K562 (cell line): Measurements from ENCODE around the gene MED16. TPM values are rescaled to one million over a fixed set of nuclear protein-coding genes. Genes with fewer than 3 reads are reported as not detected.

Experiments
- ATAC-seq: fragments of 200-7000 bp; cut with Tn5 transposase; 3 replicates; pipeline ENCODE4 v1.9.1; 2020; ENCODE audit warnings: moderate library complexity
- BruUV-seq: library from RNA; stranded (reverse); fragments of 400-500 nt; replicated peaks from 2 replicates; lab custom pipeline; 2021; lab: Mats Ljungman, UMichigan
- CTCF ChIA-PET: fragments of 300-600 bp; formaldehyde crosslinking; extraction: SDS; loops from one replicate; lab custom pipeline; 2021; ENCODE audit warnings: low intra/inter-chr PET ratio; lab: Yijun Ruan, JAX
- POLR2A ChIA-PET: fragments of 300-600, 350-650 bp; sonication (Branson Sonifier 250); formaldehyde crosslinking; extraction: SDS; loops from one replicate; lab custom pipeline; 2021; ENCODE audit warnings: antibody characterized with exemption, inconsistent platforms; lab: Yijun Ruan, JAX
- DNase-seq, 4 experiments: peaks; one replicate each; pipeline versions ENCODE4 v3.0.0 to v3.0.0-alpha.2; 2011 to 2018; ENCODE audit warnings: low spot score in 3 of 4, mixed read lengths in 3 of 4; ENCODE audit errors: extremely low read depth in 1 of 4
- FAIRE-seq: peaks from 2 replicates; lab custom pipeline; 2011; peaks lifted over from hg19 to GRCh38; lab: Jason Lieb, UNC
- H2AFZ ChIP-seq: 2 replicates; pipeline ENCODE4 v1.6.0; 2011; ENCODE audit warnings: low read depth, low read length, control low read depth, inconsistent platforms
- H3K27ac ChIP-seq: fragments of 200-600 bp; 3 replicates; pipeline ENCODE4 v1.8.0; 2011; ENCODE audit warnings: low read depth, mild to moderate bottlenecking, control low read depth, inconsistent platforms, low read length, moderate library complexity, mixed read lengths; ENCODE audit errors: extremely low read depth
- H3K27me3 ChIP-seq, 2 experiments: fragments of 300-600 bp in 1 of 2; 2 replicates in 1 of 2; 3 replicates in 1 of 2; pipeline versions ENCODE4 v1.6.0 to v1.8.0; 2011; ENCODE audit warnings: inconsistent platforms in 2 of 2, low read length in 2 of 2, mild to moderate bottlenecking in 1 of 2, mixed read lengths in 1 of 2, moderate library complexity in 1 of 2; ENCODE audit not compliant: control insufficient read depth in 2 of 2, insufficient read depth in 2 of 2
- H3K36me3 ChIP-seq: fragments of 300-600 bp; 3 replicates; pipeline ENCODE4 v1.8.0; 2011; ENCODE audit warnings: mild to moderate bottlenecking, low read length, inconsistent platforms; ENCODE audit not compliant: control insufficient read depth, insufficient read depth
- H3K4me1 ChIP-seq, 2 experiments: fragments of 200-600 bp in 1 of 2; replicated peaks in 1 of 2; 2 replicates in 1 of 2; 3 replicates in 1 of 2; pipeline versions ENCODE4 v1.5.1 to v1.8.0; 2011; ENCODE audit warnings: inconsistent platforms in 2 of 2, low read length in 2 of 2, mild to moderate bottlenecking in 1 of 2, mixed read lengths in 1 of 2, moderate library complexity in 1 of 2; ENCODE audit not compliant: control insufficient read depth in 2 of 2, insufficient read depth in 2 of 2
- H3K4me2 ChIP-seq: 2 replicates; pipeline ENCODE4 v1.6.1; 2011; ENCODE audit warnings: low read length, control low read depth, inconsistent platforms, mixed read lengths; ENCODE audit not compliant: insufficient read depth
- H3K4me3 ChIP-seq: fragments of 200-600 bp; sonication (generic), shearing (Covaris generic); 2 replicates; pipeline ENCODE4 v1.5.1; 2016; ENCODE audit warnings: control low read depth, inconsistent platforms
- H3K79me2 ChIP-seq: fragments of 200-600 bp; 3 replicates; pipeline ENCODE4 v1.8.0; 2011; ENCODE audit warnings: low read length, inconsistent platforms; ENCODE audit not compliant: control insufficient read depth, insufficient read depth
- H3K9ac ChIP-seq, 2 experiments: 2 replicates each; pipeline versions ENCODE4 v1.6.0 to v1.6.1; 2011; ENCODE audit warnings: low read depth in 2 of 2, low read length in 2 of 2, control low read depth in 1 of 2, inconsistent platforms in 1 of 2, mild to moderate bottlenecking in 1 of 2, mixed read lengths in 1 of 2; ENCODE audit not compliant: insufficient read depth in 1 of 2
- H3K9me1 ChIP-seq: one replicate; pipeline ENCODE4 v1.6.0; 2011; ENCODE audit warnings: inconsistent platforms, mild to moderate bottlenecking, low read length, moderate library complexity; ENCODE audit not compliant: control insufficient read depth, insufficient read depth
- H3K9me3 ChIP-seq: replicated peaks from 2 replicates; pipeline ENCODE4 v1.5.1; 2011; ENCODE audit warnings: low read depth, low read length, inconsistent platforms; ENCODE audit not compliant: control insufficient read depth, insufficient read depth
- H4K20me1 ChIP-seq: replicated peaks from 2 replicates; pipeline ENCODE4 v1.6.1; 2011; ENCODE audit warnings: low read length, inconsistent platforms, mixed read lengths; ENCODE audit not compliant: control insufficient read depth, insufficient read depth
- BCOR ChIP-seq: fragments of 450-650 bp; IDR thresholded peaks from 2 replicates; pipeline ENCODE4 v1.6.1; 2016
- KDM1A ChIP-seq, 2 experiments: fragments of 450-650 bp; IDR thresholded peaks; 2 replicates each; pipeline ENCODE4 v1.6.1; 2016; ENCODE audit warnings: mild to moderate bottlenecking in 2 of 2
- MTA2 ChIP-seq: fragments of 450-650 bp; IDR thresholded peaks from 2 replicates; pipeline ENCODE4 v1.6.1; 2016; ENCODE audit warnings: low read depth
- NBN ChIP-seq: fragments of 450-650 bp; IDR thresholded peaks from 2 replicates; pipeline ENCODE4 v1.6.1; 2016; ENCODE audit warnings: low read depth, mild to moderate bottlenecking
- POLR2B ChIP-seq: fragments of 450-650 bp; IDR thresholded peaks from 2 replicates; pipeline ENCODE4 v1.6.1; 2018; ENCODE audit warnings: low read depth; ENCODE audit not compliant: partially characterized antibody
- POLR2G ChIP-seq: fragments of 200-400 bp; formaldehyde crosslinking; IDR thresholded peaks from 2 replicates; pipeline ENCODE4 v1.6.1; 2017; ENCODE audit warnings: low read depth, mild to moderate bottlenecking, antibody characterized with exemption, low read length, moderate library complexity
- PTTG1 ChIP-seq: fragments of 450-650 bp; IDR thresholded peaks from 2 replicates; pipeline ENCODE4 v1.6.1; 2016; ENCODE audit warnings: low read depth, mild to moderate bottlenecking, missing genetic modification characterization, missing compliant biosample characterization
- RBM25 ChIP-seq: fragments of 200-400 bp; formaldehyde crosslinking; IDR thresholded peaks from 2 replicates; pipeline ENCODE4 v1.6.1; 2018; ENCODE audit warnings: low read length, low read depth, moderate library complexity; ENCODE audit not compliant: severe bottlenecking
- ZFP36 ChIP-seq: fragments of 150-350 bp; IDR thresholded peaks from 2 replicates; pipeline ENCODE4 v1.6.1; 2018; ENCODE audit warnings: low read length, low read depth; ENCODE audit not compliant: partially characterized antibody
- ZNF134 ChIP-seq: fragments of 250-450 bp; sonication (Bioruptor Pico); conservative IDR thresholded peaks from 2 replicates; pipeline ENCODE4 v1.4.0; 2020
- ZNF695 ChIP-seq: fragments of 450-650 bp; formaldehyde crosslinking; IDR thresholded peaks from 2 replicates; pipeline ENCODE4 v1.4.0; 2020; ENCODE audit warnings: mild to moderate bottlenecking, moderate library complexity
- ZNF830 ChIP-seq: fragments of 250-450 bp; sonication (Bioruptor Pico); IDR thresholded peaks from 2 replicates; pipeline ENCODE4 v1.5.0; 2021; ENCODE audit warnings: mild to moderate bottlenecking
- WGBS: fragments of 100-300 bp; shearing (Covaris generic); methylation state at CpG from one replicate; pipeline ENCODE4 v1.1.6; 2016; ENCODE audit warnings: low coverage, mixed read lengths; ENCODE audit not compliant: insufficient coverage; ENCODE audit errors: missing lambda C conversion rate; 5-methylcytosine and 5-hydroxymethylcytosine counted together
- in situ Hi-C: fragments of 300-500 bp; cut with MboI; formaldehyde crosslinking; loops from 4 replicates; pipeline ENCODE4 v1.15.0; 2018; ENCODE audit warnings: inconsistent platforms, mixed read lengths
- intact Hi-C: fragments of 100-400 bp; cut with micrococcal nuclease; formaldehyde crosslinking; loops from 2 replicates; pipeline ENCODE4 v1.14.2; 2022
- polyA plus RNA-seq, 8 experiments: library from polyadenylated mRNA; depleted of rRNA in 4 of 8; stranded (reverse) in 5 of 8; unstranded in 3 of 8; fragments of >200 nt; fragmentation: Nextera tagmentation in 2 of 8; fragmentation: Illumina TruSeq in 1 of 8; extraction: Ambion mirVana in 2 of 8; extraction: Trizol in 1 of 8; gene quantifications; 2 replicates each; pipeline versions ENCODE4 v1.2.1 to v1.2.3, GENCODE V29; 2011 to 2014; ENCODE audit warnings: inconsistent platforms in 1 of 8, missing spikeins in 1 of 8
- total RNA-seq, 7 experiments: library from RNA; depleted of rRNA in 6 of 7; stranded (reverse); fragments of >200 nt in 6 of 7; fragmentation: Illumina TruSeq in 2 of 7; extraction: Trizol in 2 of 7; gene quantifications; 2 replicates each; pipeline versions ENCODE4 v1.2.1 to v1.2.3, GENCODE V29; 2011 to 2021; ENCODE audit warnings: low replicate concordance in 1 of 7
- TF ChIP-seq, protein P1 (sequence below): fragments of 250-450 bp; sonication (Bioruptor Pico); IDR thresholded peaks from 2 replicates; pipeline ENCODE4 v1.8.0; 2022; ENCODE audit warnings: moderate library complexity, mild to moderate bottlenecking, inconsistent platforms
- TF ChIP-seq, protein P2 (sequence below): sonication (generic); formaldehyde crosslinking; IDR thresholded peaks from 2 replicates; pipeline ENCODE4 v1.8.1; 2023; ENCODE audit warnings: mild to moderate bottlenecking, missing genetic modification reagents
- TF ChIP-seq, protein P3 (sequence below), 2 experiments: fragments of 250-450 bp in 1 of 2; fragments of 450-650 bp in 1 of 2; sonication (Bioruptor Pico) in 1 of 2; IDR thresholded peaks; 2 replicates each; pipeline versions ENCODE4 v1.6.1 to v1.8.0; 2016 to 2021; ENCODE audit warnings: mild to moderate bottlenecking in 2 of 2, moderate library complexity in 2 of 2, missing compliant biosample characterization in 1 of 2, missing genetic modification characterization in 1 of 2

The MED16 gene
- total and polyA plus RNA-seq, 9 of the 15 experiments (the other 6 are each of a cell fraction or from before 2014, with no cell fraction given) = 0.89 to 59.9 (median 8.6) TPM

DNA sequence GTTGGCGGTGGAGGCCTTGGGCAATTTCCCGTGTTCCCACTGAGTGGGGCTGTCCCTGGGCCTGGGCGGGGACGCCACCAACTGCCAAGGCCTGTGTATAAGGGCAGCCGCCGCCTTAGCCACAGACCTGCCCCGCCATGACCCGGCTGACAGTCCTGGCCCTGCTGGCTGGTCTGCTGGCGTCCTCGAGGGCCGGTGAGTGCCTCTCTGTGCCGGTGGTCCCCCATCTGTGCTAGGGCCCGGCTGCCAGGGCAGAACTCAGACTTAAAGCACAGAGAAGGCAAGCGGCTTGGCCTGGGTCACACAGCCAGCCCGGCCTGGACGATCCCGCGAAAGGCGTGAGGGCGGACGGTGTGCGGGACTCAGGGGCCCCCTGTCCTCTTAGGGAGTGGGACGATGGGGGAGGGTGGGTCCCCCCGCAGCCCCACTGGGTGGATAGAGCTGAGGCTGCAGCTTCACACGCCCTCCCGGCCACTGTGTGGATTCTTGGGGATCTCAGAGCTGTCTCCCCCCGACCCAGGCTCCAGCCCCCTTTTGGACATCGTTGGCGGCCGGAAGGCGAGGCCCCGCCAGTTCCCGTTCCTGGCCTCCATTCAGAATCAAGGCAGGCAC is 65.2 kb downstream of the MED16 start, which contains the start of gene AZU1:
Gene AZU1 (plus strand): TSS at position 128 of the 612 bp plus-strand sequence. CDS start 10 bp downstream, at position 138.
- in situ Hi-C loops = no loop called here
- no peak within 1 kb of the TSS for H3K4me2 ChIP-seq
- H3K27me3 ChIP-seq = no peaks in the 10 kb centered on the region
- ATAC-seq (no peak), FAIRE-seq (no peak), DNase-seq (no peak)
- ChIA-PET POLR2A (interaction anchor here (0.7 kb wide), 1 partner anchor 27 kb away, joined by 3 read pairs; no protein-coding TSS in a partner anchor), CTCF (no interaction called here)
- peaks cover 15 to 68% of the 10 kb centered on the region in 2 experiments for H3K4me1 ChIP-seq
- peaks cover 6% of the 10 kb centered on the region; the same call in 2 of the 3 replicates for H3K79me2 ChIP-seq
- no peaks in the 10 kb centered on the region for H3K36me3 ChIP-seq
- no peak within 1 kb of the TSS for H3K27ac ChIP-seq
- intact Hi-C loops = no loop called here
- no peaks in the 10 kb centered on the region for H3K9me3 ChIP-seq
- 70% methylated on average over 20 of the region's 33 CpGs for WGBS
- peak within 1 kb of the TSS in 1 of 2 experiments; percentile 28; a peak in 1 of 4 replicates for H3K9ac ChIP-seq
- no peaks in the 10 kb centered on the region for H4K20me1 ChIP-seq
- H2AFZ ChIP-seq = no peak within 1 kb of the TSS
- no peak within 1 kb of the TSS for H3K4me3 ChIP-seq
- BruUV-seq = no TSS peak
- TF ChIP-seq PTTG1 (no peak), RBM25 (peak; percentile 67), BCOR (peak; percentile 69; the same call in 1 of the 2 replicates), ZNF134 (no peak), KDM1A (IDR thresholded peaks at IDR 0.05) (peak in 1 of 2 experiments; percentile 65; a peak in 1 of 4 replicates), MTA2 (no peak), NBN (no peak), POLR2B (no peak), ZNF695 (CRISPR knock-in tag) (no peak), POLR2G (peak; percentile 58; the same call in 1 of the 2 replicates), ZFP36 (peak; percentile 68), ZNF830 (no peak)
- TF ChIP-seq, protein P1, sequence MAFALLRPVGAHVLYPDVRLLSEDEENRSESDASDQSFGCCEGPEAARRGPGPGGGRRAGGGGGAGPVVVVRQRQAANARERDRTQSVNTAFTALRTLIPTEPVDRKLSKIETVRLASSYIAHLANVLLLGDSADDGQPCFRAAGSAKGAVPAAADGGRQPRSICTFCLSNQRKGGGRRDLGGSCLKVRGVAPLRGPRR (CRISPR knock-in tag) = no peak
- TF ChIP-seq, protein P2, sequence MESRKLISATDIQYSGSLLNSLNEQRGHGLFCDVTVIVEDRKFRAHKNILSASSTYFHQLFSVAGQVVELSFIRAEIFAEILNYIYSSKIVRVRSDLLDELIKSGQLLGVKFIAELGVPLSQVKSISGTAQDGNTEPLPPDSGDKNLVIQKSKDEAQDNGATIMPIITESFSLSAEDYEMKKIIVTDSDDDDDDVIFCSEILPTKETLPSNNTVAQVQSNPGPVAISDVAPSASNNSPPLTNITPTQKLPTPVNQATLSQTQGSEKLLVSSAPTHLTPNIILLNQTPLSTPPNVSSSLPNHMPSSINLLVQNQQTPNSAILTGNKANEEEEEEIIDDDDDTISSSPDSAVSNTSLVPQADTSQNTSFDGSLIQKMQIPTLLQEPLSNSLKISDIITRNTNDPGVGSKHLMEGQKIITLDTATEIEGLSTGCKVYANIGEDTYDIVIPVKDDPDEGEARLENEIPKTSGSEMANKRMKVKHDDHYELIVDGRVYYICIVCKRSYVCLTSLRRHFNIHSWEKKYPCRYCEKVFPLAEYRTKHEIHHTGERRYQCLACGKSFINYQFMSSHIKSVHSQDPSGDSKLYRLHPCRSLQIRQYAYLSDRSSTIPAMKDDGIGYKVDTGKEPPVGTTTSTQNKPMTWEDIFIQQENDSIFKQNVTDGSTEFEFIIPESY = peak; percentile 97
- TF ChIP-seq, protein P3, sequence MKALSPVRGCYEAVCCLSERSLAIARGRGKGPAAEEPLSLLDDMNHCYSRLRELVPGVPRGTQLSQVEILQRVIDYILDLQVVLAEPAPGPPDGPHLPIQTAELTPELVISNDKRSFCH (CRISPR knock-in tag; IDR thresholded peaks at IDR 0.05) = no peak
- TF ChIP-seq, protein P3 (tag; IDR thresholded peaks at IDR 0.05) = no peak
- H3K9me1 ChIP-seq = no peaks in the 10 kb centered on the region
